Measurements from ENCODE around the gene ITPRIPL2.

Gene ITPRIPL2

GRCh38 chr16:19113577-19114358, at the start of gene ITPRIPL2:
ITPRIPL2 (plus strand) TSS chr16:19113964; CDS start chr16:19114462, 498 bp downstream.
- DNase-seq: peak; percentile 71

DNA sequence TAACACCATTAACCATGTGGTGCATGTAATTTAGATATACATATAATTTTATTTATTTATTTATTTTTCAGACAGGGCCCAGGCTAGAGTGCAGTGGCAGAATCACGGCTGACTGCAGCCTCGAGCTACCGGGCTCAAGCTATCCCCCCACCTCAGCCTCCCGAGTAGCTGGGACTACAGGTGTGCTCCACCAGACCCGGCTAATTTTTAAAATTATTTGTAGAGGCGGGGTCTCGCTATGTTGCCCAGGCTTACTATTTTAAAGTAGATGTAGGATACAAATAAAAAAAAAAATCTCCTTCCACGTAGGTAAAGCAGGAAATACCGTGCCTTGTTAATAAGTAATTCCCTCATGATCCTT, 46.8 kb upstream of the ITPRIPL2 start:
- DNase-seq: no peak

DNA sequence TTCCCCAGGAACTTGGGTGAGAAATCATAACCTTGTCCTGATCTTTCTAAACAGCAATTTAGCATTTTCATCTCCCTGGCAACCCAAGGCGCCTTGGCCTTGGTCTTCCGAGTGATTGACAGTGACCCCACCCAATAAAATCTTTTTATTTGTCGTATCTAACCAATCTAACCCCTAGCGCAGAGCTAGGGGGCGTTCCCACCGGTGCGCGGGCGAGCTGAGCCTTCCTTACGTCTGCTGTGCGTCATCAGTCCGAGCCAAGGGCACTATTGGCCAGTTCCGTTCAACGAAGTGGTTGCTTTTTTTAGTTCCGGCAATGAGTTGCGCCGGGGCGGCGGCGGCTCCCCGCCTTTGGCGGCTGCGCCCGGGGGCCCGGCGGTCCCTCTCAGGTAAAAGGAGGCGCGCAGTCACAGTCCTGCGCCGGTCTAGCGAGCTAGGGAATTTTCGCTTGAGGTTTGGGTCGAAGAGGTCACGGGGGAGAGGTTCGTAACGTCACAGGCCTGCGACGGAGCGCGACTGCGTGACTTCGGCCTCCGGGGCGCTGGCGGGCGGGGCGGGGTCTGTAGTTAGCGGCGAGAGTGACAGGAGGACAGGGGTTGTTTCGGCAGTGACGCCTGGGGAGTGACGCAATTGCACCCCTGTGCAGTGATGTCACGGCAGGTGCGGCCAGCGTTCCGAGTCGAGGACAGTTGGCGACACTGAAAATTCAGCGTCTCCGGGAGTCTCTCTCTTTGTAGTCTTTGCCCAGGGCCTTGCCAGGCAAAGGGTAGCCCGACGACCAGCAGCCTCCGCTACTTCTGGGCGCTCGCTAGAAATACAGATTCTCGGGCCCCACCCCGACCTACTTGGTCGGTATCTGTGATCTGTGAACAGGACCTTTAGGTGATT, 46.2 kb upstream of the ITPRIPL2 start, which contains the start of gene COQ7:
COQ7 (plus strand) TSS at position 266 of the 888 bp plus-strand sequence; CDS start at position 317, 51 bp downstream.
- DNase-seq: peak; percentile 100

DNA sequence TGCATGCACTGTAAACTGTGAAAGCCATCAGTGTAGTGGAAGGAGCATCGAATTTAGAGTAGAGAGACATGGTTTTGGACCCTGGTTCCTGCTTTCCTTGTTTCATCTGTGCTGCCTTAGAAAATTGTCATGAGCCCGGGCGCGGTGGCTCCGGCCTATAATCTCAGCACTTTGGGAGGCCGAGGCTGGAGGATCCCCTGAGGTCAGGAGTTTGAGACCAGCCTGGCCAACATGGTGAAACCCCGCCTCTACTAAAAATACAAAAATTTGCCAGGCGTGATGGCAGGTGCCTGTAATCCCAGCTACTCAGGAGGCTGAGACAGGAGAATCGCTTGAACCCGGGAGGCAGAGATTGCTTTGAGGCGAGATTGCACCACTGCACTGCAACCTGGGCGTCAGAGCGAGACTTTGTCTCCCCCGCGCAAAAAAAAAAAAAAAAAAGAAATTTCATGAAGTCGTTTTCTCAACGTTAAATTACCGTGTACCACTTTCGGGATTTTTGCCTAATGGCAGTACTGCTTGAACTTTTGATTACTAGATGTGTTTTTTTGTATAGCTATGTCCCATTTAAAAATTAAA, 45.4 kb upstream of the ITPRIPL2 start:
- no peak for DNase-seq

DNA sequence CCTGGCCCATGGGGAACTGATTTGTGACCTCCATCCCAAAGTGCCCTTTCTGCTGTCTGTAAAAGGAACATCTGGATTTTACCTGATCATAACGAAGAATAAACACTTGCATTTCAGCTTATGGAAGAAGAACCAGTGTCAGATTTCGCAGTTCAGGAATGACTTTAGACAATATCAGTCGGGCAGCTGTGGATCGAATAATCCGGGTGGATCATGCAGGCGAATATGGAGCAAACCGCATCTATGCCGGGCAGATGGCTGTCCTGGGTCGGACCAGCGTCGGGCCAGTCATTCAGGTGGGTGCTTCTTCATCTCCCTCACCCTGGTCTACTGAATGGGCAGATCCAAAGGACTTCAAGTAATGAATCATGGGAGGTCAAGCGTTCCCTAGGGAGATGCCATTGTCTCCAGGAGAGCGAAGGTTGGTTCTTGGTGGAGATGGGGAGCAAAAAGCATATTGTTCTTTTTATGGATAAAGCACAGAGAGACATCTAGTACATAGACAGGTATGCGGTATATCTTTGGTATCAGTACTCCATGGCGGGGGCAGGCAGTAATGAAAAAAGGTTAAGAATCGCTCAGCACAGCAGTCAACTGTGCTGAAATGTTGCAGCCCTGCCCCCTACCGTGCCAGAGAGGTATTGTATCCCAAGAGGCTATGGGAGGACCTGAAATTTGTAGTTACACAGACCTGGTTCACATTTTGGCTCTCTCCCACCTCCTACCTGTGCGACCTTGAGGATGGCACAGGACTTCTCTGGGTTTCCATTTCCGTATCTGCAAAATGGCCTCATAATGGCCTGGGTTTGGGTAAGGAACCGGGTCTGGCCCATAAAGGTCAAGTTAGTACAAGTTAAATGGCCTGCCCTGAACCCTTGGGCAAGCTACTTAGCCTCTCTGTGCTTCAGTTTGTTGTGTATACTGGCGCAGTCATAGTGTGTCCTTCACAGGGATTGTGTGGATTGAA, 41.7 kb upstream of the ITPRIPL2 start:
- peak; percentile 80 for DNase-seq

DNA sequence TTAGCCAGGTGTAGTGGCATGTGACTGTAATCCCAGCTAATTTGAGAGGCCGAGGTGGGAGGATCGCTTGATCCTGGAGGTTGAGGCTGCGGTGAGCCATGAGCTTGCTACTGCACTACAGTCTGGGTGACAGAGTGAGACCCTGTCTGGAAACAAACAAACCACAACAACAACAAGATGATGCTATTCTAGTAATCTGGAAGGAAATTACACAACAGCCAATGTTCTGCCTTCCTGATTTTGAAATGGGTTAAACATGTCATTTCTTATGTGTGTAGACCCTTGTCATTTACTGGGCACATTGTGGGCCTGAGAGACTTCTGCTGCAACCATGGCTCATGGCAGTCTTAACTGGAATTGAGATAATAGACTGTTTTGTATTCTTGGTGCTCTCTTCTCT, 40.4 kb upstream of the ITPRIPL2 start:
- peak; percentile 20 for DNase-seq

DNA sequence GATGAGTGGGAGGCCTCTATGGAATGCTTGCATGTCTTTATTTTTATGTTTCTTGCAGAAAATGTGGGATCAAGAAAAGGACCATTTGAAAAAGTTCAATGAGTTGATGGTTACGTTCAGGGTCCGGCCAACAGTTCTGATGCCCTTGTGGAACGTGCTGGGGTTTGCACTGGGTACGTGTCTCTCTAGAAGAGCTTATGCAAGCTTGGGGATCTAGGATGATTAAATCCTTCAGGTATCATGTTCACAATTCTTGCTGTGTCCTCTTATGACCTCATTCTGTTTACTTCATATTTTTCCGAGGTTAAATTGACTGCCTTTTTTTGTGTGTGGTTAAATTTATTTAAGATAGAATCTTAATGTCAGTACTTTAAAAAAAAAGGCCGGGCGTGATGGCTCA, 39.9 kb upstream of the ITPRIPL2 start:
- DNase-seq: no peak

GRCh38 chr16:19075511-19075910, 38.3 kb upstream of the ITPRIPL2 start:
- DNase-seq: no peak

DNA sequence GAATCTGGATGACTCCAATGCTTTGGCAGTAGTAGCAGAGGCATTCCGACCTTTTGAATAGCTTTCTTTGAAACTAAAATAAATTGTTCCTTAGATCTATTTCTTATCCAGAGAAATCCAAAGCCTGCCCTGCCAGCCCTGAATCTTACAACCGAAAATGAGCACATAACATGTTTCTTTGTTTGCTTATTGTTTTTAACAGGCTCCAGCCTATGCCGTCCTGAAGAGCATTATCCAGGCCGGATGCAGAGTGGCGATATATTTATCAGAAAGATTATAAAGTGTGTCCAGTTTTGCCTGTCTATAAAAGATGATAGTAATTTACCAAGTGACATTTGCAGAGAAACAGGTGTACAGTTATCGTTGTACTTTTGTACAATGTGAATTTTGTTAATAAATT, 35.9 kb upstream of the ITPRIPL2 start:
- no peak for DNase-seq

GRCh38 chr16:19083670-19084069, 30.1 kb upstream of the ITPRIPL2 start:
- no peak for DNase-seq

- DNase-seq: no peak
These were observed 29.6 kb upstream of the ITPRIPL2 start for GRCh38 chr16:19084139-19084538.

- no peak for DNase-seq
These were observed 28.9 kb upstream of the ITPRIPL2 start for GRCh38 chr16:19084879-19085278.

GRCh38 chr16:19085679-19086200, 28.0 kb upstream of the ITPRIPL2 start:
- peak; percentile 93 for DNase-seq

- DNase-seq: peak; percentile 94
These were observed 27.2 kb upstream of the ITPRIPL2 start for GRCh38 chr16:19086322-19087199.

DNA sequence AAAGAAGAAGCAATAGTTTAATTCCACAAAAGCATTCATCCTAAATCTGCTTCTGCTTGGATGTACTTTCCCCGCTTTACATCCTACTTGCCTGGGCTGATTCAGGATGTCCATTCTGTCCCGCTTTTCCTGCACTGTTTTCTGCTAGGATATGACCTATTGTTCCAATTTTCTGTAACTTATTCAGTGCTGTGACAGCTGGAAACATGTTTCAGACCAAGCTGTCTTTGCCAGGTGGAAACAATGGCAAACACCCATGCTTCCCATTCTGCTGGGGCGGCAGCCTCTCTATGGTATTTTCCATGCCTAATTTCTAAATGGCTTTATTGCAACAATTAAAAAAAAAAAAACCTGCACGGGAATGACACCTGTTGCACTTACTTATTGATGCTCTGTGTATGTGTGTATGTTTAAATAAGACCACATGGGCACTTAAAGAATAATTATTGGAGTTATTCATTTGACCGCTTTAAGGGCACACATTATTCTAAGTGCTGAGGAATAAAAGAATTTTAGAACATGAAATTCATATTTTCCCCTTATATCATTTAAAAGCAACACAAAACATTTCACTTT, 25.3 kb upstream of the ITPRIPL2 start:
- DNase-seq: no peak

- DNase-seq: no peak
These were observed 24.3 kb upstream of the ITPRIPL2 start for GRCh38 chr16:19089410-19089955.

DNA sequence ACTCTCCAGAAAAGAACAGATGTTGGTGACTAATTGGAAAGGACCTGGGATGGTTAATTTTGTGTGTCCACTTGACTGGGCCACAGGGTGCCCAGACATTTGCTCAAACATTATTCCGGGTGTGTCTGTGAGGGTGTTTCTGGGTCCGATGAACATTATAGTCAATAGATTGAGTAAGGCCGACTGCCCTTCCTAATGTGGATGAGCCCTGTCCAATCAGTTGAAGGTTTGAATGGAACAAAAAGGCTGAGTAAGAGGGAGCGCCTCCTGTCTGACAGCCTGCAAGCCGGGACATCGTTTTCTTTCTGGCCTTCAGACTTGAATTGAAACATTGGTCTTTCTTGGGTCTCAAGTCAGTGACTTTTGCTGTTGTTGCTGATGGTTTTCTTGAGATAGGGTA, 22.8 kb upstream of the ITPRIPL2 start:
- DNase-seq: no peak

GRCh38 chr16:19092653-19093410, 20.9 kb upstream of the ITPRIPL2 start:
- DNase-seq: no peak
